Psoas muscle (tissue), 8 donors: ENCODE results near the gene SPOCD1. TPM values are rescaled to one million over a fixed set of nuclear protein-coding genes. Genes with fewer than 3 reads are reported as not detected.

Experiments
- ATAC-seq, 4 donors: fragments of 200-7000 bp; cut with Tn5 transposase; one replicate each; pipeline ENCODE4 v1.9.1; 2020; ENCODE audit warnings: moderate library complexity in 3 of 4, mild to moderate bottlenecking in 2 of 4
- DNase-seq, 2 donors: peaks; one replicate each; pipeline ENCODE4 v3.0.0-alpha.2; 2020
- H3K27ac ChIP-seq: fragments of 200-600 bp; one replicate; pipeline ENCODE4 v1.8.0; 2022
- H3K27me3 ChIP-seq, 3 donors: fragments of 200-600 bp in 1 of 3; one replicate each; pipeline versions ENCODE4 v1.6.1 to v1.8.0; 2013 to 2022; ENCODE audit warnings: low read length in 2 of 3, mild to moderate bottlenecking in 2 of 3, moderate library complexity in 1 of 3; ENCODE audit not compliant: insufficient read depth in 3 of 3
- H3K36me3 ChIP-seq, 2 donors: fragments of 200-600 bp in 1 of 2; one replicate each; pipeline versions ENCODE4 v1.6.1 to v1.8.0; 2013 to 2022; ENCODE audit warnings: low read depth in 1 of 2, mild to moderate bottlenecking in 1 of 2, moderate library complexity in 1 of 2; ENCODE audit not compliant: insufficient read depth in 1 of 2
- H3K4me1 ChIP-seq: fragments of 200-600 bp; one replicate; pipeline ENCODE4 v1.8.0; 2022
- H3K4me3 ChIP-seq: fragments of 200-600 bp; one replicate; pipeline ENCODE4 v1.8.0; 2022; ENCODE audit warnings: mild to moderate bottlenecking
- H3K9me3 ChIP-seq: fragments of 200-600 bp; one replicate; pipeline ENCODE4 v1.8.0; 2022
- WGBS, 3 donors: extraction: QIAGEN DNeasy Blood & Tissue Kit; methylation state at CpG; one replicate each; pipeline versions ENCODE4 v1.1.6 to v1.1.7; 2013; 5-methylcytosine and 5-hydroxymethylcytosine counted together
- intact Hi-C, 2 donors: fragments of 100-400 bp; cut with DNase I; formaldehyde crosslinking; loops; one replicate each; pipeline versions ENCODE4 v1.11.0 to v1.14.2; 2022
- polyA plus RNA-seq, 3 donors: library from polyadenylated mRNA; stranded (reverse); fragments of 200-250 nt; gene quantifications; one replicate each; pipeline ENCODE4 v1.2.3, GENCODE V29; 2013
- total RNA-seq, 4 donors: library from RNA; stranded (reverse); fragmentation: NEBNext Ultra II Directional in 2 of 4; extraction: Animal tissue kit (Norgen Biotek cat#: 25700) in 2 of 4; gene quantifications; one replicate each; pipeline versions ENCODE4 v1.2.1 to v1.2.4, GENCODE V29; 2021 to 2023
- TF ChIP-seq, protein P1 (sequence below): fragments of 200-600 bp; IDR thresholded peaks from one replicate; pipeline ENCODE4 v1.8.0; 2022; ENCODE audit warnings: antibody characterized with exemption
- donor health status: healthy with polysubstance abuse.
- donor health status: DM: no; HTN: no; CAD: no; lungs with moderate emphysema.
- donor health status: Bipolar disorder and iron deficiency.
- donor health status: healthy.
- donor health status: DM: yes; HTN: yes; CAD: no.
- donor health status: DM: no; HTN: no; CAD: no.
- donor health status: DM: no; HTN: no; CAD: no.
- donor health status: DM: yes; HTN: yes; CAD: no.

The SPOCD1 gene
- total and polyA plus RNA-seq, 7 donors: 0.05 to 2.5 (median 0.15) TPM; not detected in 2

DNA sequence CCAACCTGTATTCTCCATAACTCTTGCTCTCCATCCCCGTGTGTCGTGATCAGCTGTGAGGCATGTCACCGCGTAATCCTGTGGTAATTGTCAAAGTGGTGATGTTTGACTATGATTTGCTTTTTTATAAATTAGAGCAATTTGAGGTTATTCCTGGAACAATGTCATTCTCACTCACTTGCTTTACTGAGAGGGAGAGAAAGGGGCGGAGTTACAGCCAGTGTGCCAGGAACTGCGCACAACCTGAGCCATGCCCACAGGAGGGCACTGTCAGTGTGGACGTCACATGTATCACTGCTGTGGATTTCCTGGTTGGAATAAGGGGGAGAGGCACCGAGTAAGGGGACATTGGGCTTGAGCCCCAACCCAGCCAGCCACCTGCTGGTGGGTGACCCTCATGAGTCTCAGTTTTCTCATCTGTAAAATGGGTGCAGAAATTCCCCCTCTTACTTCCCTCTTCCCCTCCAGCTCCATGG lies 58.6 kb downstream of the SPOCD1 start:
- ATAC-seq (no peak), DNase-seq (no peak)
- Histone ChIP-seq H3K9me3 (no peaks in the 10 kb centered on the region), H3K27ac (no peak overlapping the region), H3K36me3 (no peaks in the 10 kb centered on the region), H3K4me3 (no peak overlapping the region), H3K27me3 (peaks cover 0 to 18% (median 10%) of the 10 kb centered on the region in 3 donors), H3K4me1 (peaks cover 37% of the 10 kb centered on the region)
- intact Hi-C loops: no loop called here
- 90 to 92% (median 90%) methylated on average over 8 of the region's 8 CpGs for WGBS, 3 donors
- TF ChIP-seq, protein P1, sequence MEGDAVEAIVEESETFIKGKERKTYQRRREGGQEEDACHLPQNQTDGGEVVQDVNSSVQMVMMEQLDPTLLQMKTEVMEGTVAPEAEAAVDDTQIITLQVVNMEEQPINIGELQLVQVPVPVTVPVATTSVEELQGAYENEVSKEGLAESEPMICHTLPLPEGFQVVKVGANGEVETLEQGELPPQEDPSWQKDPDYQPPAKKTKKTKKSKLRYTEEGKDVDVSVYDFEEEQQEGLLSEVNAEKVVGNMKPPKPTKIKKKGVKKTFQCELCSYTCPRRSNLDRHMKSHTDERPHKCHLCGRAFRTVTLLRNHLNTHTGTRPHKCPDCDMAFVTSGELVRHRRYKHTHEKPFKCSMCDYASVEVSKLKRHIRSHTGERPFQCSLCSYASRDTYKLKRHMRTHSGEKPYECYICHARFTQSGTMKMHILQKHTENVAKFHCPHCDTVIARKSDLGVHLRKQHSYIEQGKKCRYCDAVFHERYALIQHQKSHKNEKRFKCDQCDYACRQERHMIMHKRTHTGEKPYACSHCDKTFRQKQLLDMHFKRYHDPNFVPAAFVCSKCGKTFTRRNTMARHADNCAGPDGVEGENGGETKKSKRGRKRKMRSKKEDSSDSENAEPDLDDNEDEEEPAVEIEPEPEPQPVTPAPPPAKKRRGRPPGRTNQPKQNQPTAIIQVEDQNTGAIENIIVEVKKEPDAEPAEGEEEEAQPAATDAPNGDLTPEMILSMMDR: no peak

DNA sequence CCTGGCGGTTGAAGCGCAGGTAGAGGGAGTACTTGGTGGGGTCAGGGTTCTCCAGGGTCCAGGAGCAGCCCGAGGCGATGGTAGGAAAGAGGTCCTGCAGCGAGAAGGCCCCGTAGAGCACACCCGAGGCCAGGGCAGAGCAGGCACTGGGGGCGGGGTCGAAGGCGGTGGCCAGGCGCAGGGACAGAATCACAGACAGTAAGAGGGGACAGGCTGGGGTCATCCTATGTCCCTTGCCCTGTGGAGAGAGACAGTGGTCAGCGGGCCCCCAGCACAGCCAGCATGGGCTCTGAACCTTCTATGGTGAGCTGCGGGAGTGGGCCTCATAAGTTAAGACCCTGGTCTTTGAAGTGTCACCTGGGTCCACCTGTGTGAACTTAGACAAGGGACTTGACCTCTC lies 59.2 kb downstream of the SPOCD1 start:
- Histone ChIP-seq H3K27me3 (peaks cover 0 to 13% (median 6%) of the 10 kb centered on the region in 3 donors), H3K36me3 (no peaks in the 10 kb centered on the region), H3K4me1 (peaks cover 37% of the 10 kb centered on the region), H3K4me3 (no peak overlapping the region), H3K27ac (no peak overlapping the region), H3K9me3 (no peaks in the 10 kb centered on the region)
- intact Hi-C loops: no loop called here
- TF ChIP-seq, protein P1: no peak
- 87 to 95% (median 88%) methylated on average over 13 of the region's 13 CpGs for WGBS, 3 donors
- DNase-seq (no peak), ATAC-seq (no peak)

GRCh38 chr1:31755850-31756492 lies 59.9 kb downstream of the SPOCD1 start:
- intact Hi-C loops: no loop called here
- DNase-seq (no peak), ATAC-seq (no peak)
- no peaks in the 10 kb centered on the region for H3K36me3 ChIP-seq
- no peak overlapping the region for H3K27ac ChIP-seq
- H3K4me1 ChIP-seq: peaks cover 37% of the 10 kb centered on the region
- WGBS, 3 donors: 61 to 71% (median 68%) methylated on average over 29 to 30 of the region's 30 CpGs
- no peaks in the 10 kb centered on the region for H3K9me3 ChIP-seq
- TF ChIP-seq, protein P1: no peak
- H3K27me3 ChIP-seq: peaks cover 0 to 7% (median 3%) of the 10 kb centered on the region in 3 donors
- H3K4me3 ChIP-seq: no peak overlapping the region

DNA sequence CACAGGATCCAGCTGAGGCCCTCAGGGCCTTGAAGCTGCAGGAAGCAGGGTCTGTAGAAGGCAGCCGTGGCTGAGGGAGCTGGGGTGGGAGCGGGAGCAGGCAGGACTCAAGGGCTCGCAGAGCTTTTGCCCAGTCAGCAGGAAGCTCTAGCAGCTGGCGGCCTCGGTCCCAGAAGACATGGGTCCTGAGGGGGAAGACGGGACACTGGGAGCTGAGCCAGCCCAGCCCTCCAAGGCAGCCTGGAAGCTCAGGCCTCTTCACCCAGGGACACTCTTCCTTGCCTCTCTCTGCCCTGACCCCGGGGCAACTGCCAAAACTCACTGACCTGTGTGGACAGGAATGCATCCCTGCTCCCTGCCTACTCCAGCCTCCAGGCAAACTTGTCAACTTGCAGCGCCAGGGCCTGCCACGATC lies 60.6 kb downstream of the SPOCD1 start:
- DNase-seq (no peak), ATAC-seq (no peak)
- peaks cover 33% of the 10 kb centered on the region for H3K4me1 ChIP-seq
- TF ChIP-seq, protein P1: no peak
- H3K36me3 ChIP-seq: no peaks in the 10 kb centered on the region
- H3K27ac ChIP-seq: no peak overlapping the region
- no peaks in the 10 kb centered on the region for H3K9me3 ChIP-seq
- 41 to 47% (median 42%) methylated on average over 9 of the region's 9 CpGs for WGBS, 3 donors
- H3K4me3 ChIP-seq: no peak overlapping the region
- intact Hi-C loops: no loop called here
- no peaks in the 10 kb centered on the region for H3K27me3 ChIP-seq

- Histone ChIP-seq H3K4me1 (peaks cover 33% of the 10 kb centered on the region), H3K36me3 (no peaks in the 10 kb centered on the region), H3K27me3 (no peaks in the 10 kb centered on the region), H3K4me3 (no peak overlapping the region), H3K27ac (no peak overlapping the region), H3K9me3 (no peaks in the 10 kb centered on the region)
- WGBS, 3 donors: 38 to 55% (median 41%) methylated on average over 15 of the region's 15 CpGs
- ATAC-seq (no peak), DNase-seq (no peak)
- intact Hi-C loops: no loop called here
- TF ChIP-seq, protein P1: no peak
Measured at GRCh38 chr1:31754397-31754796, 61.4 kb downstream of the SPOCD1 start.
